GM12865 (cell line): Measurements from ENCODE around the gene PLEKHG4.

Experiments used
- DNase-seq: peaks from one replicate; pipeline ENCODE4 v3.0.0; 2010; ENCODE audit warnings: low read depth
- H3K4me3 ChIP-seq: 2 replicates; pipeline ENCODE4 v1.5.1; 2011; ENCODE audit warnings: mild to moderate bottlenecking, low read depth, low read length, control low read depth
- CTCF ChIP-seq: IDR thresholded peaks from 2 replicates; pipeline ENCODE4 v1.5.1; 2011; ENCODE audit warnings: low read length, control low read depth, low read depth, inconsistent platforms; ENCODE audit not compliant: insufficient read depth; ENCODE audit errors: missing control alignments

The PLEKHG4 gene

DNA sequence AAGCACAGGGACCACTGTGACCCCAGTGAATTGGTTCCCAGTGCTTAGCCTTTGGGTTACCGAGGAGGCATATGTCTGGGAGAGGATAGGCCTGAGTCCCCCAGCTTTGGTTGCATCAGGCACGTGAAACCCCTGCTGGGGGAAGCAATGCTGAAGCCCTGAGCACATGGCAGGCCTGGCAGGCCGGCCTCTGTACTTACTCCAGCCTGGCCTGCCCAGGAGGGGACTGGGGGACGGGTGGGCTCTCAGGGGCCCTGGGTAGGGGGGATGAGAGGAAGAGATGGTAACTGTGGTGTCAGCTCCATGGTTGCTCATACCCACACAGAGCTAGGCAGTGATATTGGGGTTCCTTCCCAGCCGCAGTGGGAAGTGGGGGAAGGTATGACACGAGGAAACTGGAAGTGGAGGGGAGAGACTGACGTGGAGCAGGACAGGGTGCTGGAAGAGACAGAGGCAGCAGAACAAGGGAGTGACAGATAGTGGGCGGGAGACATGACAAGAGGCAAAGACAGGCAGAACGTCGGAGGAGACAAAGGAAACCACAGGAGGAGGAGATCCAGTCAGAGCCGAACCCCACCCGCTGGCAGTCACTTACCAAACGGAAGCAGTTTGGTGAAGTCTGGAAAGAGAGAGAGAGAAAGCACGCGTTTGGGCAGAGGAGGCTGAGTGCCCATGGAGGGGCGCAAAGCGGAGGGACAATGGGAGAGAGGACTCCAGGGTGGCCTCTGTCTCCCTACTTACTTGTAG, 43.3 kb upstream of the PLEKHG4 start:
- no peak for TF ChIP-seq CTCF
- DNase-seq = no peak
- no peak overlapping the region for H3K4me3 ChIP-seq

DNA sequence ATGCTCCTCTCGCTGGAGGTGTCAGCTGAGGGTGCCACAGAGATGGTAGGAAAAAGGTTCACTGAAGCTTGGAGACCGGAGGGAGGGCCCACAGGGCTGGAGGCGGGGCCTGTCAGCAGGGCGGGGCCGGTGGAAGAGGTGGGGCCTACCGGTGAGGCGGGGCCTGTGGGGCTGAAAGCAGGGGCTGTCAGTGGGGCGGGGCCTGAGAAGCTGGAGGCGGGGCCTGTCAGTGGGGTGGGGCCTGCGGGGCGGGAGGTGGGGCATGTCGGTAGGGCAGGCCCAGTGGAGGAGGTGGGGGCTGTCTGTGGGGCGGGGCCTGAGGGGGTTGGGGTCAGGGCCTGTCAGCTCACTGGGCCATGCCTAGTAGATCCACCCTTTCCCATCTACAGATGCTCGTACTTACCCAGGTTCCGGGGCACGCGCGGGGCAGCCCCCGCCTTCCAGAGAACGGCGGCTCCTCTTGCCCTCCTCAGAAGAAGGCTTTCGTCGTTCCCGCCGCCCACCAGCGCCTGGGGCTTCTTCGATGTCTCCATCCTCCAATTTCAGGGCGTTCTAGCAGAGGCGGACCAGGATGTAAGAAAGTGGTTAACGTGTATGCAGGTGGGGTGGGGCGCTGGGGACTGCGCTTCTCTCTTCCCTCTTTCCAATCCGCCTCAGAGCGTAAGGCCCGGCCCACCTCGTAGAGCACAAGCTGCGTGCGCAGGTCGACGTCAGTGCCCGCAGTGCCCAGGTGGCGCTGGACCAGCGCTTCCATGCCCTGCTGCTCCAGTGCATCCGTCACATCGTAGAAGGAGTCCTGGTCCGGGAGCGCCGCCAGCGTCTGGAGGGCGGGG, 42.6 kb upstream of the PLEKHG4 start:
- DNase-seq = peak; percentile 81

DNA sequence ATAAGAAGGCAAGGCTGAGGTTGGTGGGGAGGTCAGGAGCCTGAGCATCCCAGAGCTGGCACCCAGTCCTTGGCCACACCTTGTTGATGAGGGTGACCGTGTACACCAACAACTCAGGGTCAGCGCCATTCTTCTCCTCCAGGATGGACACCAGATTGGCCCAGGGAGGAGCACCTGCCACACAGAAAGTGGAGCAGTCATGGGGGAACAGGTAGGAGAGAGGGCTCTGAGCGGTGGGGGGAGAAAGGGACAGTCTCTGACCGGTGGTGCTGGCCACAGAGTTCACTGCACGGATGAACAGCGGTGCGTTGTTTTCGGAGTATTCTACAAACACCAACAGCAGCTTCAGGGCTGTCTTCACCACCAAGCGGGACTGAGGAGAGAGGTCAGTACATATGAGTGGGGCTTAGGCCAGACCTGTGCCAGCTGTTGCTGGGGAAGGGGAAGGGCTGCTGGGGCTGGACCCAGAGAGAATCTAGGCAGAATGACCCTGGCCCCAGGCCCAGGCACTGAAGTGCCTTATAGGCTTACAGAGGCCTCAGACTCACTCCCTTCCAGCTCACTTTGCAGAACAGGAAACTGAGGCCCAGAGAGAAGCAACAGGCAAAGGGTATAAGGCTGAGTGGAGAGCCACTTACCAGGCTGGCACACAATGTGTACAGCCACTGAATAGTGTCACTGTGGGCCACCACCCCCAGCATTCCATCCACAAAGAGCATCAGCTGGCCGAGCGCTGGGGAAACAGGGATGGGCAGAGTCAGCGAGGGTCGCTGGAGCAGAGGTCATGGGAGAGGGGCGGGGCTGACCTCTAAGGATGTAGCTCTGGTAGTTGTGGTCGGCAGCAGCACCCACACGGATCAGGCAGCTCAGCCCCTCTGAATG, 41.7 kb upstream of the PLEKHG4 start:
- TF ChIP-seq CTCF = no peak
- DNase-seq = no peak
- H3K4me3 ChIP-seq = no peak overlapping the region

More for the DNA sequence above, 42.6 kb upstream of the PLEKHG4 start:
- no peak overlapping the region for H3K4me3 ChIP-seq
- no peak for TF ChIP-seq CTCF

DNA sequence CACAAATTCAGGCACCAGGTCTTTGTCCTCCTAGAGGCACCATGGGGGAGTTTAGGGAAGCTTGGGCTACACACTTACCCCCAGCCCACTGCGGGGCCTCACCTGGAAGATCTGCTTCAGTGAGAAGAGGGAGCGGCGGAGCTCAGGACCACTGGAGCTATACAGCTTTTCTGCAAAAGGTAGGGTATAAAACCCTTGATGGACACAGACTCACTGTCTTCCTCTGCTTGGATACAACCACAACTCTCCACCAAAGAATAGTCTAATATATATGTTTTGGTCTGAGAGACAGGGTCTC, 41.1 kb upstream of the PLEKHG4 start:
- DNase-seq = no peak
- no peak overlapping the region for H3K4me3 ChIP-seq
- no peak for TF ChIP-seq CTCF

- no peak for DNase-seq
Observed at GRCh38 chr16:67238806-67239470, 40.4 kb upstream of the PLEKHG4 start.

More at GRCh38 chr16:67238806-67239470, 40.4 kb upstream of the PLEKHG4 start:
- no peak overlapping the region for H3K4me3 ChIP-seq
- TF ChIP-seq CTCF = no peak
